Muscle layer of duodenum (tissue), 2 donors: ENCODE data around the gene OAT.

ENCODE experiments used
- H3K27ac ChIP-seq: one replicate; pipeline ENCODE4 v1.7.0; 2013; ENCODE audit warnings: mild to moderate bottlenecking, low read length
- H3K27me3 ChIP-seq: one replicate; pipeline ENCODE4 v1.7.0; 2013; ENCODE audit warnings: low read depth, mild to moderate bottlenecking, control low read depth, low read length
- H3K36me3 ChIP-seq, 2 donors: one replicate each; pipeline ENCODE4 v1.7.0; 2013; ENCODE audit warnings: low read length in 2 of 2, control low read depth in 1 of 2, mild to moderate bottlenecking in 1 of 2; ENCODE audit not compliant: insufficient read depth in 2 of 2, control insufficient read depth in 1 of 2
- H3K4me1 ChIP-seq, 2 donors: one replicate each; pipeline ENCODE4 v1.7.0; 2013; ENCODE audit warnings: low read length in 2 of 2, mild to moderate bottlenecking in 2 of 2, control low read depth in 1 of 2, moderate library complexity in 1 of 2; ENCODE audit not compliant: insufficient read depth in 2 of 2, control insufficient read depth in 1 of 2
- H3K4me3 ChIP-seq, 2 donors: one replicate each; pipeline ENCODE4 v1.7.0; 2013; ENCODE audit warnings: low read length in 2 of 2, low read depth in 1 of 2, mild to moderate bottlenecking in 1 of 2
- H3K9me3 ChIP-seq, 2 donors: one replicate each; pipeline ENCODE4 v1.7.0; 2013; ENCODE audit warnings: low read length in 2 of 2, control low read depth in 1 of 2, mild to moderate bottlenecking in 1 of 2; ENCODE audit not compliant: control insufficient read depth in 1 of 2
- donor health status: healthy.

The OAT gene

DNA sequence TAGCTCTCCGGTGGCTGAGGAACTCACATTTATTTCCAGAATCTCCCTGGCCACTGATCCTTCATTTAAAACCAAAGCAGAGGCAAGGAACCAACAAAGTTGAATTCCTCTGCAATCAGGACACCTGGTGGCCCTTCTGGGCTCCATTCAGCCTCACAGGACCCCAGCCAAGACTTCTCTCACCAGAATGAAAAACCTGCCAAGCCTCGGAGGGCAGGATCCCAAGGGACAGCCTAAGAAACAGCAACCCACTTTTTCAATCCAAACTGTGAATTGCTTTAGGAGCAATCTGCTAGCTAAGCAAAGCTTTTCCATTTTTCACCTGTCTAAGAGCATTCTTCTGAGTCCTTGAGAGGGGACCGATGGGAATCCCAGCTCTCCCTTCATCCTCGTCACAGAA, 34.6 kb downstream of the OAT start:
- H3K27ac ChIP-seq: no peak overlapping the region
- no peak overlapping the region for H3K4me3 ChIP-seq
- peaks cover 0 to 7% of the 10 kb centered on the region in 2 donors for H3K4me1 ChIP-seq

DNA sequence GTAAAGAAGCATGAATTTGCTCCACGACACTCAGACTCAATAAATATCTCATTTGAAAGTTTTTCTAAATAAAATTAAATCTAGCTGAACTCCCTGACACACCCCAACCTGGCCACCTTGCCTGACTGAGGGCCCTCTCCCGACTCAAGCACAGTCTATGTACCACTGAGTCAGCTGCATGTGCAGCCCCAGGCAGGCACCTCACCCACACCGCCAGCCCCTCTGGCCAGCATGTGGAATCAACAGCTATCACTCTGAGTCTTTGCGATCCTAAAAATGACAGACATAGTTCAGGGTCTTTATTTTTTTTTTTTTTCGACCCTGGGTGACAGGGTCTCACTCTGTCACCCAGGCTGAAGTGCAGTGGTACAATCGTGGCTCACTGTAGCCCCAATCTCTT, 35.2 kb downstream of the OAT start:
- Histone ChIP-seq H3K4me1 (peaks cover 0 to 2% of the 10 kb centered on the region in 2 donors), H3K27ac (no peak overlapping the region), H3K27me3 (peaks cover 4% of the 10 kb centered on the region), H3K9me3 (no peaks in the 10 kb centered on the region), H3K4me3 (no peak overlapping the region), H3K36me3 (no peaks in the 10 kb centered on the region)

More for the DNA sequence above, 34.6 kb downstream of the OAT start:
- H3K9me3 ChIP-seq: no peaks in the 10 kb centered on the region
- H3K36me3 ChIP-seq: no peaks in the 10 kb centered on the region
- H3K27me3 ChIP-seq: peaks cover 4% of the 10 kb centered on the region

DNA sequence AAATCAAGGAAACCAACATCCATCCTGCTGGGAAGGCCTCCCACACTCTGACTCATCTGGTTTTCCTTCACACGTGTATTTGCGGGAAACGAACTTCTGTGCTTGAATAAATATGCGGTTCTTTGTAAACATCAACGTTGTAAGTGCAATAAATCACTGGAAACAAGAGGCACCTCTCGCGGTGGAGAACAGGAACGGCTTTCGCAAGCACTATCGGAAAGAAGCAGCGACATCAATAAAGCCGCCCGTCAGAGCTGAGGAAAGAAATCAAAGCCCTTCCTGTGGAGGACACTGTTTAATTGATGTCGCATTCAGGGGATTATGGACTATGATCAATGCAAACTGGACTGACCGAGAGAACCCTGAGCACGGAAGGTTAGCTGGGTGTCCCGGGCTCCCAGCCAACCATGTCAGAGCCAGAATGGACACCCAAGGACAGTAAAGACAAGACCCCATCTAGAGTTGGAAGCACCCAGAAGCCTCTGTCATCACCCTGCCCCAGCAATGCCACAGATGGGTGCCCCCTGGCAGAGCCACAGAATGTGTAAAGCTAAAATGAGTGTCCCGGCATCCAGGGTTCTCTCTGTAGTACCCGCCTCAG, 37.6 kb downstream of the OAT start:
- H3K4me3 ChIP-seq: no peak overlapping the region
- H3K36me3 ChIP-seq: no peaks in the 10 kb centered on the region
- no peaks in the 10 kb centered on the region for H3K4me1 ChIP-seq
- peaks cover 4% of the 10 kb centered on the region for H3K27me3 ChIP-seq
- no peaks in the 10 kb centered on the region for H3K9me3 ChIP-seq
- no peak overlapping the region for H3K27ac ChIP-seq

DNA sequence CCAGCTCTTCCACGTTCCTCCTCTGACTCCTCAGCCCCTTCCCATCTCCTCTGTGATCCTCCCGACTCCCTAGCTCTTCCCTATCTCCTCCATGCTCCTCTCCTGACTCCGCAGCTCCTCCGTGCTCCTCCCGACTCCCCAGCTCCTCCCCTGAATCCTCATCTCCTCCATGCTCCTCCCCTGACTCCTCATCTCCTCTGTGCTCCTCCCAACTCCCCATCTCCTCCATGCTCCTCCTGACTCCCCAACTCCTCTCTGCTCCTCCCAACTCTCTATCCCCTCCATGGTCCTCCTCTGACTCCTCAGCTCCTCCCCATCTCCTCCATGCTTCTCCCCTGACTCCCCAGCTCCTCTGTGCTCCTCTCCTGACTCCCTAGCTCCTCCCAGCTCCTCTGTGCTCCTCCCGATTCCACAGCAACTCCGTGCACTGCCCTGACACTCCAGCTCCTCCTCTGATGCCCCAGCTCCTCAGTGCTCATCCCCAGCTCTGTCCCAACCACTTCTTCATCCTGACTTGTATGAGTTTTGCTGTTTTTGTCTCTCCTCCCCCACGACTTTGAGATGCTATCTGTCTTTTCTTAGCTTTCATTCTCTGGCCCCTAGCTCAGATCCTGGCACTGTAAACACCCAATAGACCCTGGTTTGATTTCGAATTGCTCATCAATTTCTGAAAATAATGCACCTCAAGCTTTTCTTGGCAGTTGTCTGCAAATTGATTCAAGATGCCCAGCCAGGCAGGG, 38.3 kb downstream of the OAT start:
- H3K36me3 ChIP-seq: no peaks in the 10 kb centered on the region
- no peak overlapping the region for H3K27ac ChIP-seq
- no peaks in the 10 kb centered on the region for H3K4me1 ChIP-seq
- H3K27me3 ChIP-seq: peaks cover 4% of the 10 kb centered on the region
- H3K4me3 ChIP-seq: no peak overlapping the region
- no peaks in the 10 kb centered on the region for H3K9me3 ChIP-seq

DNA sequence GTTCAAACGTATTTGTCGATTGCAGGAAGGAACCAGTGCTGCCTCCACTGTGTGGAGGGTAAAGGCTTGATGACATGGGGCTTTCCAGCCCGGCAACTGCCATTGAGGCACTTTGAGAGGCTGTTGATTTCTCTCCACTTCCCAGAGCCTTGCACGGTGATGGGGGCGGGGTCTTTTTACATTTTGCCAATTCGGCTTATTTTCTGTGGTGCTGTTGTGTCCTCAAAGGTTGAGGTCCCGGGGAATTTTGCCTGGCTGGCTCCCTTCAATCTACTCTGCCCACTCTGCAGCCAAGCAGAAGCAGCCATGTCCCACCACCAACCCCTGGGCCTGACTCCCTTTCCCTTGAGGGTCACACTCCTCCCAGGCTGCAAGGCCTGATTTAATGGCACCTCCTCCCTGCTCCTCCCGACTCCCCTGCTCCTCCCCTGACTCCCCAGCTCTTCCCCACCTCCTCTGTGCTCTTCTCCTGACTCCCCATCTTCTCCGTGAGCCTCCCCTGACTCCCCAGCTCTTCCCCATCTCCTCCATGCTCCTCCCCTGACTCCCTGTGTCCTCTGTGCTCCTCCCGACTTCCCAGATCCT, 39.0 kb downstream of the OAT start:
- H3K27ac ChIP-seq: no peak overlapping the region
- no peaks in the 10 kb centered on the region for H3K36me3 ChIP-seq
- peaks cover 4% of the 10 kb centered on the region for H3K27me3 ChIP-seq
- no peak overlapping the region for H3K4me3 ChIP-seq
- H3K4me1 ChIP-seq: no peaks in the 10 kb centered on the region
- no peaks in the 10 kb centered on the region for H3K9me3 ChIP-seq

DNA sequence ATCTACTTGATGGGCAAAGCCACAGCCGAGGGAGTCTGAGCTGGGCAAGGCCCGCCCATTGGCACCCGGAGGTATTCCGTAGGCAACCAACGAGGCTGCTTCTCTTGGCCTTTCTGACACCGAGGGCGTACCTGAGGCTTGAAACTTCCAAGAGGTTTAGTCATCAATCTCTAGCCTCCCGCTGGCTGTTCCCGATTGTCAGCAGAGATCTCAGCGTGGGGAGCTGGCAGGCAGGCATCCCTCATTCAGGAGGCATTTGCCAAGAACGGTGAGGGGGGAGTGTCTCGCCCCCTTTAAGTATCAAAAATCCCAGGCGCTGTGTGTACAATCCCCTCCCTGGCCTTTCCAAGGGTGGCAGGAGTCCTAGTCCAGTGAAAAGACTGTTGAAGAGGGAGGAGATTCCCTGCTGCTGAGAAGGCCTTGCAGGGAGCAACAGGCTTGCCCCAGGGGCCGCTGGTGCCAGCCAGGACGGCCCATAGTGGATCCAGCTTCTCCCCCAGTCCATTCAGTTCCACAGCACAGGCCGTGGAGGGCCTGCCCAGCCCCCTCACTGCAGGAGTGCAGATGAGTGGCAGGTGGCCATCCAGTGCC, 39.7 kb downstream of the OAT start:
- no peaks in the 10 kb centered on the region for H3K4me1 ChIP-seq

DNA sequence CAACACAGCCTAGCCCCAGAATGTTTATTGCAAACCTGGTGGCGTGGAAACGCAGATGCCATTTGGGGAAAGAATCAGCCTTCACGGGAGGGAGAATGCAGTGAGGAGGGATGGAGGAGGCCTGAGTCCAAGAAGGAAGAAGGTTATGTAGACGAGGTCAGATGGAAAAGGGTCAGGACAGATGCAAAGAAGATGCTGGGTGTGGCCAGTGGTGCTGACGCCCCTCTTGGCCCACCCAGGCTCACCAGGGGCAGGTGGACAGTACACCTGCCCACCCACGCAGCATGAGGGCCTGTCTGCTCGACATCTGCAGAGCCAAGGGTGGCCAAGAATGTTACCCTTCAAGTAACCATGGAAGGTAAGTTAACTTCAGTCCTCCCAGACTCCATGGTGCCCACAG, 40.5 kb downstream of the OAT start:
- Histone ChIP-seq H3K27ac (no peak overlapping the region), H3K9me3 (no peaks in the 10 kb centered on the region), H3K4me3 (no peak overlapping the region), H3K4me1 (no peaks in the 10 kb centered on the region), H3K36me3 (no peaks in the 10 kb centered on the region), H3K27me3 (peaks cover 4% of the 10 kb centered on the region)

More for the DNA sequence above, 39.7 kb downstream of the OAT start:
- H3K27me3 ChIP-seq: peaks cover 4% of the 10 kb centered on the region
- no peak overlapping the region for H3K27ac ChIP-seq
- H3K4me3 ChIP-seq: no peak overlapping the region
- H3K36me3 ChIP-seq: no peaks in the 10 kb centered on the region
- no peaks in the 10 kb centered on the region for H3K9me3 ChIP-seq

DNA sequence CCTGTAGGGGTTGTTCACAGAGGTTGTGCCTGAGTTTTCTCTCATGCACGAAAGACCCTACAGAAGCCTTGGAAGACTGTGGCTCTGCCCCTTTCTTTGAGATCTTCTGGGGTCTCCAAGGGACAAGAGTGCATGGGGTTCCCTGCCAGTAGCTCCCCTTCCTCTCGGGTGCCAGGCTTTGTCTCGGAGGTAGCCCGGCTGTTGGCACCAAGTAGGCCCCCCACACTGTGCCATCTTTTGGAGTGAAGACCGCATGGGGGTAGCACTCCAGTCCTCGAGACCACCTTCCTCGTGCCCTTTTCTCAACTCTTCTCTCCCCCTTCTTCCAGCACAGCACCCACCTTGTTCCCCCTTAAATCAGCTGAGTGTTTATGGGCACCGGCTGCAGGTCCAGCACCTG, 41.6 kb downstream of the OAT start:
- no peak overlapping the region for H3K4me3 ChIP-seq
- H3K36me3 ChIP-seq: no peaks in the 10 kb centered on the region
- H3K9me3 ChIP-seq: no peaks in the 10 kb centered on the region
- no peaks in the 10 kb centered on the region for H3K4me1 ChIP-seq
- peaks cover 4% of the 10 kb centered on the region for H3K27me3 ChIP-seq
- no peak overlapping the region for H3K27ac ChIP-seq

DNA sequence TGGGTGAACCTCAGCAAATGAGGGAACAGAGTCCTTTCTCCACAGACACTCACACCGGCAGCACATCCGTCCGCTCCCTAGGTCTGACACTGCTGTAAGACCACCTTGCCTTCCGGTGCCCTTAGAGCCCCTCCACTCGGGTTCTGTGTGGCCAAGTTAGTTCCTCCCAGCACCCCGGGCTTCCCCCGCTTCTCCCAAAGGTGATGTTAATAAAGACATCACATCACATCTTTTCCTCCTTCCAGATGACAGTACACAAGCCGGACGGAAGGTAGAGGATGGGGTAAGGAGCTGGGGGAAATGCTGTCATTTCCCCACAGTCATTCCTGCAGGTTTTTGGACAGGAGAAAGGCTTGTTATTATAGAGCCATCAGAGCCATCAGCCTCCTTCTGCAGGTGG, 42.3 kb downstream of the OAT start:
- Histone ChIP-seq H3K4me1 (no peaks in the 10 kb centered on the region), H3K27me3 (peaks cover 4% of the 10 kb centered on the region), H3K4me3 (no peak overlapping the region), H3K27ac (no peak overlapping the region), H3K9me3 (no peaks in the 10 kb centered on the region), H3K36me3 (no peaks in the 10 kb centered on the region)

DNA sequence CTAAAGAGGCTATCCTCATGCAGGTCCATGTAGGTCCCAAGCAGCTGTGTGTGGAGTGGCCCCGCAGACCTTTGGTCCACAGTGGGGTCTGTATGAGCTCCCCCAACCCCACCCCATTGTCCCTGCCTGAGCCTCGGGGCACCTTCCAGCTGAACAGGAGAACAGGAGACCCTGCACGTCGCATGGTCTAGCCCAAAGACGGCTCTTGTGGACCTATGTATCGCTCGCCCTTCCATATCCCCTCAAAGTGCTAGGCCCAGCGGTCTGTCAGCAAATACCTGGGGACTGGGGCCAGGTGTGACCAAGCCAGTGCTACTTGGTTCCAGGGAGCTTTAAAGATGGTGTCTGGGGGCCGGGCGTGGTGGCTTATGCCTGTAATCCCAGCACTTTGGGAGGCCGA, 43.0 kb downstream of the OAT start:
- no peaks in the 10 kb centered on the region for H3K36me3 ChIP-seq
- peaks cover 4% of the 10 kb centered on the region for H3K27me3 ChIP-seq
- no peak overlapping the region for H3K4me3 ChIP-seq
- no peak overlapping the region for H3K27ac ChIP-seq
- no peaks in the 10 kb centered on the region for H3K9me3 ChIP-seq
- H3K4me1 ChIP-seq: no peaks in the 10 kb centered on the region

DNA sequence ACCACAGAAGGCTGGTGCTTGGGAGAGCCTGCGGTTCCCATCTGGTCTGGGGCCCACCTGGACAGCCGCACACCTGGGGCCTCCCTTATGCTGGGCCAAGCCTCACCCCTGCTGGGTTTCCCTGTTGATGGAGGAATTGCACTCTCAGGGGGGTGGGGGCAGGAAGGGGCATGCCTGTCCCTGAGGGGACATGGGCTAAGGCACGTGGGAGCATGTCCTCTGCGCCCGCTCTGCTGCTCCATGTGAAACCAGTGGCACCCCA, 43.4 kb downstream of the OAT start:
- H3K27me3 ChIP-seq: peaks cover 2% of the 10 kb centered on the region
- H3K27ac ChIP-seq: no peak overlapping the region
- no peaks in the 10 kb centered on the region for H3K9me3 ChIP-seq
- H3K36me3 ChIP-seq: no peaks in the 10 kb centered on the region
- no peak overlapping the region for H3K4me3 ChIP-seq
- no peaks in the 10 kb centered on the region for H3K4me1 ChIP-seq
